Measurements from ENCODE around the gene DPT.

DNA sequence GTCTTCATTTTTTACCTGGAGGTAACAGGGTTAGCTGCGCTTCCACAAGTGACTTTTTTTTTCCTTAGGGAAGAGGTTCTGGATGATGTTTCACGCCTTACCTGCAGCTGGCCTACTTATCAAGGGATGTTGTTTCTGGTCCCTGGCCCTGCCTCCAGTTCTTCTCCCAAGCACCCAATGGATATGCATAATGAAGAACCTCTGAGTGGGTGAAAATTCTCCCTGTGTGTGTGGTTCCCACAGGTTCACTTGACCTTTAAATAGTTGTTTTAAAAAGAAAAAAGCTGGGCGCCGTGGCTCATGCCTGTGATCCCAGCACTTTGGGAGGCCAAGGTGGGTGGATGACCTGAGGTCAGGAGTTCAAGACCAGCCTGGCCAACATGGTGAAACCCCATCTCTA is 31.8 kb upstream of the DPT start:
- TF ChIP-seq, protein P1, sequence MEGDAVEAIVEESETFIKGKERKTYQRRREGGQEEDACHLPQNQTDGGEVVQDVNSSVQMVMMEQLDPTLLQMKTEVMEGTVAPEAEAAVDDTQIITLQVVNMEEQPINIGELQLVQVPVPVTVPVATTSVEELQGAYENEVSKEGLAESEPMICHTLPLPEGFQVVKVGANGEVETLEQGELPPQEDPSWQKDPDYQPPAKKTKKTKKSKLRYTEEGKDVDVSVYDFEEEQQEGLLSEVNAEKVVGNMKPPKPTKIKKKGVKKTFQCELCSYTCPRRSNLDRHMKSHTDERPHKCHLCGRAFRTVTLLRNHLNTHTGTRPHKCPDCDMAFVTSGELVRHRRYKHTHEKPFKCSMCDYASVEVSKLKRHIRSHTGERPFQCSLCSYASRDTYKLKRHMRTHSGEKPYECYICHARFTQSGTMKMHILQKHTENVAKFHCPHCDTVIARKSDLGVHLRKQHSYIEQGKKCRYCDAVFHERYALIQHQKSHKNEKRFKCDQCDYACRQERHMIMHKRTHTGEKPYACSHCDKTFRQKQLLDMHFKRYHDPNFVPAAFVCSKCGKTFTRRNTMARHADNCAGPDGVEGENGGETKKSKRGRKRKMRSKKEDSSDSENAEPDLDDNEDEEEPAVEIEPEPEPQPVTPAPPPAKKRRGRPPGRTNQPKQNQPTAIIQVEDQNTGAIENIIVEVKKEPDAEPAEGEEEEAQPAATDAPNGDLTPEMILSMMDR (IDR thresholded peaks at IDR 0.05; ENCODE audit: extremely low read depth in 1 of 2, insufficient read depth in 1 of 2, low read depth in 1 of 2, low read length in 2 of 2): no peak
- TF ChIP-seq, protein P2, sequence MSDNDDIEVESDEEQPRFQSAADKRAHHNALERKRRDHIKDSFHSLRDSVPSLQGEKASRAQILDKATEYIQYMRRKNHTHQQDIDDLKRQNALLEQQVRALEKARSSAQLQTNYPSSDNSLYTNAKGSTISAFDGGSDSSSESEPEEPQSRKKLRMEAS (IDR thresholded peaks at IDR 0.05; ENCODE audit: insufficient read depth, insufficient read length): no peak
- no peak for TF ChIP-seq POLR2A (IDR thresholded peaks at IDR 0.05; ENCODE audit: low read depth, low read length)
